GM10266 (cell line): ENCODE data around the gene TPSD1.
"Not testable (repeated sequence)": the region's sequence is repeated elsewhere in the genome, so short reads cannot be mapped to it uniquely, and the experiment has no call there.

Source experiments
- DNase-seq: peaks from one replicate; pipeline ENCODE4 v3.0.0; 2012; ENCODE audit errors: extremely low spot score
- CTCF ChIP-seq: IDR thresholded peaks from 2 replicates; pipeline ENCODE4 v1.5.1; 2012; ENCODE audit warnings: mild to moderate bottlenecking, low read depth; ENCODE audit not compliant: control insufficient read depth, insufficient read depth; ENCODE audit errors: missing control alignments

TPSD1 gene

GRCh38 chr16:1245452-1246020 lies 10.3 kb upstream of the TPSD1 start:
- no peak for TF ChIP-seq CTCF
- no peak for DNase-seq

GRCh38 chr16:1247903-1248537 lies 7.8 kb upstream of the TPSD1 start:
- DNase-seq: not testable (repeated sequence)

GRCh38 chr16:1249031-1249755 lies 6.7 kb upstream of the TPSD1 start:
- not testable (repeated sequence) for DNase-seq

- DNase-seq: not testable (repeated sequence)
These were observed 2.0 kb upstream of the TPSD1 start for GRCh38 chr16:1253701-1254364.

- DNase-seq: not testable (repeated sequence)
These were observed 1.0 kb upstream of the TPSD1 start for GRCh38 chr16:1254821-1255220.

GRCh38 chr16:1256296-1256873 lies 516 bp downstream of the TPSD1 start:
- DNase-seq: not testable (repeated sequence)

GRCh38 chr16:1256874-1257322 lies 1.0 kb downstream of the TPSD1 start:
- no peak for TF ChIP-seq CTCF
- no peak for DNase-seq

GRCh38 chr16:1257561-1258224 lies 1.8 kb downstream of the TPSD1 start:
- no peak for TF ChIP-seq CTCF
- DNase-seq: no peak

- no peak for TF ChIP-seq CTCF
- DNase-seq: no peak
These were observed 2.3 kb downstream of the TPSD1 start for GRCh38 chr16:1258225-1258600.
